A375 (cell line): ENCODE measurements around the gene DBF4B. TPM values are rescaled to one million over a fixed set of nuclear protein-coding genes. Genes with fewer than 3 reads are reported as not detected.

ENCODE experiments used
- small RNA-seq: library from RNA; depleted of rRNA; stranded (forward); fragments of <200 nt; gene quantifications from one replicate; pipeline ENCODE3, GENCODE V24; 2014
- total RNA-seq: library from RNA; depleted of rRNA; stranded (reverse); fragments of >200 nt; shearing (Covaris generic); gene quantifications from 2 replicates; pipeline ENCODE4 v1.2.3, GENCODE V29; 2014; rRNA removed

DBF4B gene, protein sequence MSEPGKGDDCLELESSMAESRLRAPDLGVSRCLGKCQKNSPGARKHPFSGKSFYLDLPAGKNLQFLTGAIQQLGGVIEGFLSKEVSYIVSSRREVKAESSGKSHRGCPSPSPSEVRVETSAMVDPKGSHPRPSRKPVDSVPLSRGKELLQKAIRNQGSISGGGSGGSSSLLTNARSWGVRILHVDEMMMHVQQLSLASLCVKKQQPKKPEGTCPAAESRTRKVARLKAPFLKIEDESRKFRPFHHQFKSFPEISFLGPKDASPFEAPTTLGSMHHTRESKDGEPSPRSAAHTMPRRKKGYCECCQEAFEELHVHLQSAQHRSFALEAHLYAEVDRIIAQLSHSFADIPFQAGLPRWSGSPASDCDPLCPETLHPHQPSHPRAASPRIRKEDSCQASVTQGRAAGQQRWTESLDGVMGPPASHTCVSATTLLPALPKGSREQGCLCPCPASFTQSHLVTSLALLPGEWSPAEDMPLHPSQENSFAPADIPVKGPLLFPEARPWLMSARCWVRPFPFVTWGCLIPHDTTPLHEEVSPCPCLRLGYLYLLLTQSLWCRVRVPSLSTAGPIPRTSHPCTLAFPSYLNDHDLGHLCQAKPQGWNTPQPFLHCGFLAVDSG
- total RNA-seq: 10.3 and 11.7 TPM in 2 replicates

DNA sequence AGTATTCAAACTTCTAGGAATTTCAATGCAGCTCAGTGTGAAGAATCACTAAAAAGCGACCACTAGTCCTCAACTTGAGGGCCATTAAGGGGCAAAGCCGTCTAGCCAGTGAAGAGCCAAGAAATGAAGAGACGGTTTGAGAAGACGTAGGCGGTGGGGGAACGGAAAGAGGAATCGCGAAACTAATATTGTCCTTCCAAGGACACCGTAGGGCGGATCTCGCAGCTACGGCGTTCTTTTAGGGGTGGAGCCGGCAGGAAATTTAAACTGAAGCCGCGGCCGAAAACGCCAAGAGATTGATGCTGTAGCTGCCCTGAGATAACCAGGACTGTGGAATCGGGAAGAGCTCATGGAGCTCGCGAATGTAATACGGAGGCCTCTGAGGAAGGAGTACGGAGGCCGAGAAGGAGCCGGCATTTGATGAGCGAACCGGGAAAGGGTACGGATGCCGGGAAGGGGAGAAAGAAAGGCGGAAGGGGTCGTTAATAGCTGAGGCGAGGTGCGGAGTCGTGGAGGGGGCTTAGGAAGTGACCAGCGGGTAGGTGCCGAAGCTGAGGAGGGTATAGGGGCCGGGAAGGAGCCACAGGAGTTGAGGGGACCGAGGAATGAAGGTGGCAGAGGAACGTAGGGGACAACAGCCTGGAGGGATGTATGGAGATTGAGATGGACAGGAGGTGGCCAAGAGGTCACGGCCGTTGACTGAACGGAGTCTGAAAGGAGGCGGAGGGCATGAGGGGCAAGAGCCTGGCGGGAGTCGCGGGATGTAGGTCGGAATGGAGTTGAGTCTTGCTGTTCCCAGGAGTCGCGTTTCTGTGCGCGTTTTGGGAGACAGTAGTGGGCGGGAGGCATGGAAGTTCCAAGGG lies at the start of gene DBF4B:
Gene DBF4B (plus strand): TSS at position 265 of the 863 bp plus-strand sequence. CDS start 156 bp downstream, at position 421.

DNA sequence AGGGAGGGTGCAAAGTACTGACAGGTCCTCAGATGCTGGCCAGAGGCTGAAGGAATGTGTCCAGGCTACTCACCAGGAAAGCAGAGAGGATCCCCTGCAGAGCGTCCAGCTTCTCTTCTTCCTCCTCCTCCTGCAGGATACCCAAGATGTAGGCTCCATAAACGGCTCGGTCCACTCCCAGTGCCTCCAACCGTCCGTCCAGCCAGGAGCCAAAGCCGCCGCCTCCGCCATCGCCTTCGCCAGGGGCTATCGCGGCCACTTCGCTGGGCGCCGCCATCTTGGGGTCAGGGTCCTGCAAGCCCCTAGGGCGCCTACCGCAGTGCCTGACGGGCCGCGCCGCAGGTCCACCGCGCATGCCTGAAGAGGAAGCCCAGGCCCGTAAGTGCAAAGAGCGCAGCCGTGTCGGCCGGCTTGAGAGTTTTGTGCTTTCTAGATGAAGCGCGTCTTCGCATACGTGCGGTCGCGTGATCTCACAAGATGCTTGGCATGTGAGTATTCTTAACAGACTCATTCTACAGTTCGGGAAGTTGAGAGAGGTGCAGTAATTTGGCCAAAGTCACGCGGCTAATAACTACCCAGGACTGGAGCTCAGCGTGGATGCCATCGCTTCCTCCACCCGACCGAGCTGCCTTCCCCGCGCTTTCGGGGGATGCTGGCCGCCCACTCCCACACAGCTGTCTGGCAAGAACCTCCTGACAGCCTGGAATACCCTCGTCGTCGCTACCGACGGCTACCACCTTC lies 18.8 kb upstream of the DBF4B start, which contains the start of gene CCDC43:
Gene CCDC43 (minus strand): TSS at position 300 of the 741 bp plus-strand sequence. CDS start 23 bp downstream, at position 277.

DNA sequence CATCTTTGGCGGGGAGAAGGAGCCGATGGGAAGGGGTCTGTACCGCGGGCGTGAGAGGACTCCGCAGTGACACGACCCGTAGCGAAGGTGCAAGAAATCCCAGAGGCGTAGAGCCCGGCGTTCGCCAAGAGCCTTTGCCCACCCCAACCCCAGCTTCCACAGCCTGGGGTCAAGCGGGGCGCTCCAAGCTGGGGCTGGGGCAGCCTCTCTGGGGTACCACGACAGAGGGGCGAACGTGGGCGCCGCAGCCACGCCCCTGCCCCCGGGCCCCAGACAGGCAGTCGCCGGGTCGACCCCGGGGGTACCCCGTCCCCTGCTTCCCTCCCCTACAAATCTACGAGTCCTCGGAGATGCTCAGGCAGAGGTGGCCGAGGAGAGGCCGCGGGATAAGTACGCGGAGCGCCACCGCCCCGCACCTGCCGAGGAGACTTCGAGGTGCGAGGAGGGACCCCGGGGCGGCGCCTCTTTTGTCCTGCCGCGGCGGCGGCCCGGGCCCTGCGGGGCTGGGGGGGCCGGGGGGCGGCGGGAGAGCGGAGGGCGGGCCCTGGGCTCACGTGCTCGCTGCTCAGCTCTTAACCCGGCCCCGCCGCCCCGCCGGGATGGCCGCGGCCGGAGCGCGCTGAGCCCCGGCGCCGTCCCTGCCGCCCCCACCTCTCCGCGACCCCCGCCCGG lies 50.1 kb downstream of the DBF4B start, which contains the start of gene ADAM11:
Gene ADAM11 (plus strand): TSS at position 575 of the 672 bp plus-strand sequence. CDS start 212 bp downstream, outside the sequence.

Small RNAs within 50 kb of the gene (small RNA-seq; reads per million reads assigned to genes)
- not detected for gene RN7SL819P

Other genes starting within 250 kb of the DBF4B start
- gene GPATCH8, start 205.3 kb upstream of the DBF4B start, total RNA-seq: 18.9 and 23.3 TPM in 2 replicates
- 7.5 and 10.3 TPM in 2 replicates for gene FZD2, start 151.2 kb upstream of the DBF4B start, total RNA-seq
- not detected in 2 replicates for gene MEIOC, start 52.2 kb upstream of the DBF4B start, total RNA-seq
- gene CCDC43, start 18.9 kb upstream of the DBF4B start, total RNA-seq: 28.9 and 39.1 TPM in 2 replicates
- gene ADAM11, start 50.3 kb downstream of the DBF4B start, total RNA-seq: 2.8 and 7.4 TPM in 2 replicates
- 24.3 and 26.5 TPM in 2 replicates for gene GJC1, start 121.6 kb downstream of the DBF4B start, total RNA-seq
- not detected in 2 replicates for gene HIGD1B, start 139.2 kb downstream of the DBF4B start, total RNA-seq
- gene EFTUD2, start 190.8 kb downstream of the DBF4B start, total RNA-seq: 160 and 181 TPM in 2 replicates
- gene GFAP, start 206.8 kb downstream of the DBF4B start, total RNA-seq: 0.03 and 0.23 TPM in 2 replicates
- gene KIF18B, start 239.1 kb downstream of the DBF4B start, total RNA-seq: 11.8 and 13.6 TPM in 2 replicates